K562 (cell line): ENCODE data around the gene CSNK1G2. TPM values are rescaled to one million over a fixed set of nuclear protein-coding genes. Genes with fewer than 3 reads are reported as not detected.

Experiments
- KHSRP ChIP-seq: fragments of 450-650 bp; IDR thresholded peaks from 2 replicates; pipeline ENCODE4 v1.6.1; 2017
- NFE2 ChIP-seq: IDR thresholded peaks from 2 replicates; pipeline ENCODE4 v1.6.1; 2014; ENCODE audit warnings: antibody characterized with exemption, low read depth
- POLR2A ChIP-seq: fragments of 450-650 bp; conservative IDR thresholded peaks from 2 replicates; pipeline ENCODE4 v1.6.1; 2016
- XRCC3 ChIP-seq: fragments of 450-650 bp; IDR thresholded peaks from 2 replicates; pipeline ENCODE4 v1.6.1; 2017; ENCODE audit warnings: mild to moderate bottlenecking, moderate library complexity
- ZBTB2 ChIP-seq: fragments of 450-650 bp; IDR thresholded peaks from 2 replicates; pipeline ENCODE4 v1.6.1; 2016; ENCODE audit warnings: antibody characterized with exemption
- ZNF197 ChIP-seq: fragments of 200-800 bp; sonication (Bioruptor generic); IDR thresholded peaks from 2 replicates; pipeline ENCODE4 v1.6.1; 2016; ENCODE audit warnings: low read depth, missing genetic modification characterization, missing compliant biosample characterization
- ZNF717 ChIP-seq: fragments of 250-450 bp; sonication (Bioruptor Pico); IDR thresholded peaks from 2 replicates; pipeline ENCODE4 v1.5.0; 2021
- ZNF76 ChIP-seq: fragments of 250-450 bp; sonication (Bioruptor Pico); IDR thresholded peaks from 2 replicates; pipeline ENCODE4 v1.4.0; 2020; ENCODE audit warnings: mild to moderate bottlenecking, moderate library complexity, borderline replicate concordance
- polyA plus RNA-seq, 8 experiments: library from polyadenylated mRNA; depleted of rRNA in 4 of 8; stranded (reverse) in 5 of 8; unstranded in 3 of 8; fragments of >200 nt; fragmentation: Nextera tagmentation in 2 of 8; fragmentation: Illumina TruSeq in 1 of 8; extraction: Ambion mirVana in 2 of 8; extraction: Trizol in 1 of 8; gene quantifications; 2 replicates each; pipeline versions ENCODE4 v1.2.1 to v1.2.3, GENCODE V29; 2011 to 2014; ENCODE audit warnings: inconsistent platforms in 1 of 8, missing spikeins in 1 of 8
- total RNA-seq, 7 experiments: library from RNA; depleted of rRNA in 6 of 7; stranded (reverse); fragments of >200 nt in 6 of 7; fragmentation: Illumina TruSeq in 2 of 7; extraction: Trizol in 2 of 7; gene quantifications; 2 replicates each; pipeline versions ENCODE4 v1.2.1 to v1.2.3, GENCODE V29; 2011 to 2021; ENCODE audit warnings: low replicate concordance in 1 of 7
- TF ChIP-seq, protein P1 (sequence below): sonication (generic); formaldehyde crosslinking; IDR thresholded peaks from 2 replicates; pipeline ENCODE4 v1.8.1; 2022; ENCODE audit warnings: missing genetic modification reagents
- TF ChIP-seq, protein P2 (sequence below): fragments of 200-800 bp; sonication (Bioruptor generic); IDR thresholded peaks from 2 replicates; pipeline ENCODE4 v1.6.1; 2017; ENCODE audit warnings: missing genetic modification characterization, missing compliant biosample characterization
- TF ChIP-seq, protein P3 (sequence below): sonication (generic); formaldehyde crosslinking; IDR thresholded peaks from 2 replicates; pipeline ENCODE4 v1.8.0; 2022; ENCODE audit warnings: mild to moderate bottlenecking, missing genetic modification reagents
- TF ChIP-seq, protein P4 (sequence below): fragments of 450-650 bp; IDR thresholded peaks from 2 replicates; pipeline ENCODE4 v1.6.1; 2017; ENCODE audit warnings: mild to moderate bottlenecking, moderate library complexity

The CSNK1G2 gene
- total and polyA plus RNA-seq, 9 of the 15 experiments (the other 6 are each of a cell fraction or from before 2014, with no cell fraction given), result 0.48 to 119 (median 49.5) TPM

- TF ChIP-seq XRCC3, result no peak
- no peak for TF ChIP-seq KHSRP
- TF ChIP-seq, protein P1, sequence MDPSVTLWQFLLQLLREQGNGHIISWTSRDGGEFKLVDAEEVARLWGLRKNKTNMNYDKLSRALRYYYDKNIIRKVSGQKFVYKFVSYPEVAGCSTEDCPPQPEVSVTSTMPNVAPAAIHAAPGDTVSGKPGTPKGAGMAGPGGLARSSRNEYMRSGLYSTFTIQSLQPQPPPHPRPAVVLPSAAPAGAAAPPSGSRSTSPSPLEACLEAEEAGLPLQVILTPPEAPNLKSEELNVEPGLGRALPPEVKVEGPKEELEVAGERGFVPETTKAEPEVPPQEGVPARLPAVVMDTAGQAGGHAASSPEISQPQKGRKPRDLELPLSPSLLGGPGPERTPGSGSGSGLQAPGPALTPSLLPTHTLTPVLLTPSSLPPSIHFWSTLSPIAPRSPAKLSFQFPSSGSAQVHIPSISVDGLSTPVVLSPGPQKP, result no peak
- TF ChIP-seq NFE2, result no peak
- TF ChIP-seq, protein P2, sequence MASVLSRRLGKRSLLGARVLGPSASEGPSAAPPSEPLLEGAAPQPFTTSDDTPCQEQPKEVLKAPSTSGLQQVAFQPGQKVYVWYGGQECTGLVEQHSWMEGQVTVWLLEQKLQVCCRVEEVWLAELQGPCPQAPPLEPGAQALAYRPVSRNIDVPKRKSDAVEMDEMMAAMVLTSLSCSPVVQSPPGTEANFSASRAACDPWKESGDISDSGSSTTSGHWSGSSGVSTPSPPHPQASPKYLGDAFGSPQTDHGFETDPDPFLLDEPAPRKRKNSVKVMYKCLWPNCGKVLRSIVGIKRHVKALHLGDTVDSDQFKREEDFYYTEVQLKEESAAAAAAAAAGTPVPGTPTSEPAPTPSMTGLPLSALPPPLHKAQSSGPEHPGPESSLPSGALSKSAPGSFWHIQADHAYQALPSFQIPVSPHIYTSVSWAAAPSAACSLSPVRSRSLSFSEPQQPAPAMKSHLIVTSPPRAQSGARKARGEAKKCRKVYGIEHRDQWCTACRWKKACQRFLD (CRISPR knock-in tag), result no peak
- no peak for TF ChIP-seq ZNF717 (CRISPR knock-in tag)
- TF ChIP-seq, protein P3, sequence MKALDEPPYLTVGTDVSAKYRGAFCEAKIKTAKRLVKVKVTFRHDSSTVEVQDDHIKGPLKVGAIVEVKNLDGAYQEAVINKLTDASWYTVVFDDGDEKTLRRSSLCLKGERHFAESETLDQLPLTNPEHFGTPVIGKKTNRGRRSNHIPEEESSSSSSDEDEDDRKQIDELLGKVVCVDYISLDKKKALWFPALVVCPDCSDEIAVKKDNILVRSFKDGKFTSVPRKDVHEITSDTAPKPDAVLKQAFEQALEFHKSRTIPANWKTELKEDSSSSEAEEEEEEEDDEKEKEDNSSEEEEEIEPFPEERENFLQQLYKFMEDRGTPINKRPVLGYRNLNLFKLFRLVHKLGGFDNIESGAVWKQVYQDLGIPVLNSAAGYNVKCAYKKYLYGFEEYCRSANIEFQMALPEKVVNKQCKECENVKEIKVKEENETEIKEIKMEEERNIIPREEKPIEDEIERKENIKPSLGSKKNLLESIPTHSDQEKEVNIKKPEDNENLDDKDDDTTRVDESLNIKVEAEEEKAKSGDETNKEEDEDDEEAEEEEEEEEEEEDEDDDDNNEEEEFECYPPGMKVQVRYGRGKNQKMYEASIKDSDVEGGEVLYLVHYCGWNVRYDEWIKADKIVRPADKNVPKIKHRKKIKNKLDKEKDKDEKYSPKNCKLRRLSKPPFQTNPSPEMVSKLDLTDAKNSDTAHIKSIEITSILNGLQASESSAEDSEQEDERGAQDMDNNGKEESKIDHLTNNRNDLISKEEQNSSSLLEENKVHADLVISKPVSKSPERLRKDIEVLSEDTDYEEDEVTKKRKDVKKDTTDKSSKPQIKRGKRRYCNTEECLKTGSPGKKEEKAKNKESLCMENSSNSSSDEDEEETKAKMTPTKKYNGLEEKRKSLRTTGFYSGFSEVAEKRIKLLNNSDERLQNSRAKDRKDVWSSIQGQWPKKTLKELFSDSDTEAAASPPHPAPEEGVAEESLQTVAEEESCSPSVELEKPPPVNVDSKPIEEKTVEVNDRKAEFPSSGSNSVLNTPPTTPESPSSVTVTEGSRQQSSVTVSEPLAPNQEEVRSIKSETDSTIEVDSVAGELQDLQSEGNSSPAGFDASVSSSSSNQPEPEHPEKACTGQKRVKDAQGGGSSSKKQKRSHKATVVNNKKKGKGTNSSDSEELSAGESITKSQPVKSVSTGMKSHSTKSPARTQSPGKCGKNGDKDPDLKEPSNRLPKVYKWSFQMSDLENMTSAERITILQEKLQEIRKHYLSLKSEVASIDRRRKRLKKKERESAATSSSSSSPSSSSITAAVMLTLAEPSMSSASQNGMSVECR, result peak; percentile 80; the same call in 1 of the 2 replicates
- TF ChIP-seq ZNF76 (CRISPR knock-in tag), result no peak
- TF ChIP-seq, protein P4, sequence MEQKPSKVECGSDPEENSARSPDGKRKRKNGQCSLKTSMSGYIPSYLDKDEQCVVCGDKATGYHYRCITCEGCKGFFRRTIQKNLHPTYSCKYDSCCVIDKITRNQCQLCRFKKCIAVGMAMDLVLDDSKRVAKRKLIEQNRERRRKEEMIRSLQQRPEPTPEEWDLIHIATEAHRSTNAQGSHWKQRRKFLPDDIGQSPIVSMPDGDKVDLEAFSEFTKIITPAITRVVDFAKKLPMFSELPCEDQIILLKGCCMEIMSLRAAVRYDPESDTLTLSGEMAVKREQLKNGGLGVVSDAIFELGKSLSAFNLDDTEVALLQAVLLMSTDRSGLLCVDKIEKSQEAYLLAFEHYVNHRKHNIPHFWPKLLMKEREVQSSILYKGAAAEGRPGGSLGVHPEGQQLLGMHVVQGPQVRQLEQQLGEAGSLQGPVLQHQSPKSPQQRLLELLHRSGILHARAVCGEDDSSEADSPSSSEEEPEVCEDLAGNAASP, result no peak
- no peak for TF ChIP-seq ZNF197
- TF ChIP-seq ZBTB2, result peak; percentile 41; the same call in 1 of the 2 replicates
- TF ChIP-seq POLR2A, result 0 out of 2 replicates have a peak, but pooled peaks have one; percentile 13
These were observed 1.3 kb downstream of the CSNK1G2 start (continued) for GRCh38 chr19:1942078-1942933.
